ENCODE measurements around the gene FBXL7.

FBXL7 gene

GRCh38 chr5:15501091-15501791 is 1.3 kb downstream of the FBXL7 start:
- no peak for DNase-seq (ENCODE audit: low read depth in 1 of 2, low spot score in 1 of 2)

GRCh38 chr5:15502208-15502607 is 2.2 kb downstream of the FBXL7 start:
- DNase-seq (ENCODE audit: low read depth in 1 of 2, low spot score in 1 of 2), result no peak

GRCh38 chr5:15506146-15506545 is 6.2 kb downstream of the FBXL7 start:
- no peak for DNase-seq (ENCODE audit: low read depth in 1 of 2, low spot score in 1 of 2)

- no peak for DNase-seq (ENCODE audit: low read depth in 1 of 2, low spot score in 1 of 2)
These were observed 6.9 kb downstream of the FBXL7 start for GRCh38 chr5:15506897-15507296.

- DNase-seq (ENCODE audit: low read depth in 1 of 2, low spot score in 1 of 2), result no peak
These were observed 10.1 kb downstream of the FBXL7 start for GRCh38 chr5:15510092-15510491.

GRCh38 chr5:15510831-15511230 is 10.9 kb downstream of the FBXL7 start:
- no peak for DNase-seq (ENCODE audit: low read depth in 1 of 2, low spot score in 1 of 2)

- DNase-seq (ENCODE audit: low read depth in 1 of 2, low spot score in 1 of 2), result no peak
These were observed 13.5 kb downstream of the FBXL7 start for GRCh38 chr5:15513431-15513830.

GRCh38 chr5:15513911-15514310 is 13.9 kb downstream of the FBXL7 start:
- DNase-seq (ENCODE audit: low read depth in 1 of 2, low spot score in 1 of 2), result no peak

- DNase-seq (ENCODE audit: low read depth in 1 of 2, low spot score in 1 of 2), result no peak
These were observed 15.2 kb downstream of the FBXL7 start for GRCh38 chr5:15515229-15515628.

GRCh38 chr5:15516486-15516885 is 16.5 kb downstream of the FBXL7 start:
- DNase-seq (ENCODE audit: low read depth in 1 of 2, low spot score in 1 of 2), result no peak

- no peak for DNase-seq (ENCODE audit: low read depth in 1 of 2, low spot score in 1 of 2)
These were observed 18.8 kb downstream of the FBXL7 start for GRCh38 chr5:15518786-15519185.

- DNase-seq (ENCODE audit: low read depth in 1 of 2, low spot score in 1 of 2), result no peak
These were observed 20.9 kb downstream of the FBXL7 start for GRCh38 chr5:15520856-15521255.

GRCh38 chr5:15521381-15522186 is 21.6 kb downstream of the FBXL7 start:
- DNase-seq (ENCODE audit: low read depth in 1 of 2, low spot score in 1 of 2), result no peak

GRCh38 chr5:15522187-15522520 is 22.2 kb downstream of the FBXL7 start:
- no peak for DNase-seq (ENCODE audit: low read depth in 1 of 2, low spot score in 1 of 2)

- no peak for DNase-seq (ENCODE audit: low read depth in 1 of 2, low spot score in 1 of 2)
These were observed 24.7 kb downstream of the FBXL7 start for GRCh38 chr5:15524712-15525111.

- no peak for DNase-seq (ENCODE audit: low read depth in 1 of 2, low spot score in 1 of 2)
These were observed 25.8 kb downstream of the FBXL7 start for GRCh38 chr5:15525703-15526275.

GRCh38 chr5:15526413-15526812 is 26.4 kb downstream of the FBXL7 start:
- DNase-seq (ENCODE audit: low read depth in 1 of 2, low spot score in 1 of 2), result no peak

- no peak for DNase-seq (ENCODE audit: low read depth in 1 of 2, low spot score in 1 of 2)
These were observed 28.5 kb downstream of the FBXL7 start for GRCh38 chr5:15528476-15528875.

- DNase-seq (ENCODE audit: low read depth in 1 of 2, low spot score in 1 of 2), result no peak
These were observed 29.0 kb downstream of the FBXL7 start for GRCh38 chr5:15529013-15529412.

GRCh38 chr5:15529821-15530220 is 29.8 kb downstream of the FBXL7 start:
- no peak for DNase-seq (ENCODE audit: low read depth in 1 of 2, low spot score in 1 of 2)

- DNase-seq (ENCODE audit: low read depth in 1 of 2, low spot score in 1 of 2), result no peak
These were observed 33.3 kb downstream of the FBXL7 start for GRCh38 chr5:15533129-15533893.

GRCh38 chr5:15535938-15536337 is 36.0 kb downstream of the FBXL7 start:
- no peak for DNase-seq (ENCODE audit: low read depth in 1 of 2, low spot score in 1 of 2)

Data from stimulated activated CD4-positive, alpha-beta T cell treated with anti-CD3 and anti-CD28 coated beads, Interleukin-15, amount 100 ng/mL, for 1 hour (primary cell).